GM21390 (cell line): Measurements from ENCODE around the gene STON1.
"Not testable (repeated sequence)": the region's sequence is repeated elsewhere in the genome, so short reads cannot be mapped to it uniquely, and the experiment has no call there.

Experiments
- ATAC-seq: cut with Tn5 transposase; IDR thresholded peaks from one replicate; pipeline ENCODE4 v1.9.1; 2021; ENCODE audit not compliant: unreplicated experiment

STON1 gene

GRCh38 chr2:48568547-48568946 lies 38.6 kb downstream of the STON1 start:
- ATAC-seq: no peak

- no peak for ATAC-seq
These were observed 39.5 kb downstream of the STON1 start for GRCh38 chr2:48569433-48569832.

- ATAC-seq: no peak
These were observed 42.9 kb downstream of the STON1 start for GRCh38 chr2:48572816-48573215.

GRCh38 chr2:48574353-48575287 lies 44.7 kb downstream of the STON1 start:
- ATAC-seq: no peak

GRCh38 chr2:48578313-48578712 lies 48.4 kb downstream of the STON1 start:
- no peak for ATAC-seq

GRCh38 chr2:48583961-48584360 lies 54.0 kb downstream of the STON1 start:
- no peak for ATAC-seq

- no peak for ATAC-seq
These were observed 54.6 kb downstream of the STON1 start for GRCh38 chr2:48584551-48584950.

- no peak for ATAC-seq
These were observed 56.5 kb downstream of the STON1 start for GRCh38 chr2:48586433-48586832.

- no peak for ATAC-seq
These were observed 57.6 kb downstream of the STON1 start for GRCh38 chr2:48587560-48587959.

GRCh38 chr2:48587961-48588360 lies 58.0 kb downstream of the STON1 start:
- no peak for ATAC-seq

GRCh38 chr2:48588745-48589144 lies 58.8 kb downstream of the STON1 start:
- no peak for ATAC-seq

- ATAC-seq: no peak
These were observed 59.3 kb downstream of the STON1 start for GRCh38 chr2:48589170-48589767.

GRCh38 chr2:48590017-48590416 lies 60.1 kb downstream of the STON1 start:
- ATAC-seq: no peak

GRCh38 chr2:48592067-48592466 lies 62.1 kb downstream of the STON1 start:
- no peak for ATAC-seq

GRCh38 chr2:48596751-48597150 lies 66.8 kb downstream of the STON1 start:
- ATAC-seq: not testable (repeated sequence)

GRCh38 chr2:48597492-48597891 lies 67.5 kb downstream of the STON1 start:
- ATAC-seq: no peak

- no peak for ATAC-seq
These were observed 70.4 kb downstream of the STON1 start for GRCh38 chr2:48600204-48600813.

- ATAC-seq: no peak
These were observed 71.0 kb downstream of the STON1 start for GRCh38 chr2:48600917-48601316.

GRCh38 chr2:48601349-48601748 lies 71.4 kb downstream of the STON1 start:
- ATAC-seq: peak; percentile 54

GRCh38 chr2:48605482-48606175 lies 75.7 kb downstream of the STON1 start:
- ATAC-seq: no peak

GRCh38 chr2:48607307-48608014 lies 77.5 kb downstream of the STON1 start:
- ATAC-seq: no peak
